HepG2 (cell line): ENCODE data around the gene PARVA. TPM values are rescaled to one million over a fixed set of nuclear protein-coding genes. Genes with fewer than 3 reads are reported as not detected.

ENCODE experiments used
- ATAC-seq: fragments of 200-7000 bp; cut with Tn5 transposase; 3 replicates; pipeline ENCODE4 v1.9.1; 2020; ENCODE audit warnings: mild to moderate bottlenecking, moderate library complexity
- BruUV-seq: library from RNA; stranded (reverse); fragments of 400-500 nt; replicated peaks from 2 replicates; lab custom pipeline; 2021; lab: Mats Ljungman, UMichigan
- CTCF ChIA-PET: fragments of 300-600 bp; formaldehyde crosslinking; extraction: SDS; loops from one replicate; lab custom pipeline; 2021; ENCODE audit warnings: low total read pairs, inconsistent platforms, low intra/inter-chr PET ratio; lab: Yijun Ruan, JAX
- POLR2A ChIA-PET: fragments of 350-600 bp; sonication (Branson Sonifier 250); formaldehyde crosslinking; loops from one replicate; lab custom pipeline; 2020; ENCODE audit warnings: antibody characterized with exemption, inconsistent platforms; lab: Yijun Ruan, JAX
- DNase-seq: peaks from one replicate; pipeline ENCODE4 v3.0.0-alpha.2; 2015; ENCODE audit warnings: low spot score
- FAIRE-seq: peaks from 3 replicates; lab custom pipeline; 2011; peaks lifted over from hg19 to GRCh38; lab: Jason Lieb, UNC
- H2AFZ ChIP-seq: one replicate; pipeline ENCODE4 v1.6.1; 2011; ENCODE audit warnings: low read length, inconsistent platforms
- H3K27ac ChIP-seq: fragments of 300-600 bp; 3 replicates; pipeline ENCODE4 v1.8.0; 2011; ENCODE audit warnings: mixed run types, mild to moderate bottlenecking, mixed read lengths, low read length, inconsistent platforms; ENCODE audit not compliant: insufficient read depth; ENCODE audit errors: extremely low read length
- H3K27me3 ChIP-seq, 2 experiments: fragments of 200-600 bp in 1 of 2; 2 replicates in 1 of 2; 3 replicates in 1 of 2; pipeline versions ENCODE4 v1.6.0 to v1.8.0; 2011; ENCODE audit warnings: low read length in 2 of 2, mild to moderate bottlenecking in 2 of 2, moderate library complexity in 2 of 2, inconsistent platforms in 1 of 2; ENCODE audit not compliant: insufficient read depth in 2 of 2, control insufficient read depth in 1 of 2
- H3K36me3 ChIP-seq, 2 experiments: fragments of 200-600 bp in 1 of 2; replicated peaks in 1 of 2; 2 replicates in 1 of 2; 3 replicates in 1 of 2; pipeline versions ENCODE4 v1.5.1 to v1.8.0; 2011; ENCODE audit warnings: low read length in 2 of 2, inconsistent platforms in 1 of 2; ENCODE audit not compliant: insufficient read depth in 2 of 2, control insufficient read depth in 1 of 2
- H3K4me1 ChIP-seq: 2 replicates; pipeline ENCODE4 v1.5.1; 2012; ENCODE audit warnings: low read length, inconsistent platforms; ENCODE audit not compliant: insufficient read depth
- H3K4me2 ChIP-seq: 2 replicates; pipeline ENCODE4 v1.6.0; 2011; ENCODE audit warnings: low read depth, low read length, inconsistent platforms
- H3K4me3 ChIP-seq, 3 experiments: fragments of 200-600 bp in 1 of 3; sonication (generic), shearing (Covaris generic) in 1 of 3; replicated peaks in 1 of 3; 2 replicates each; pipeline ENCODE4 v1.5.1; 2011 to 2016; ENCODE audit warnings: low read length in 3 of 3, inconsistent platforms in 2 of 3, low read depth in 2 of 3, mild to moderate bottlenecking in 2 of 3, control low read depth in 1 of 3, mixed read lengths in 1 of 3; ENCODE audit not compliant: insufficient read depth in 1 of 3
- H3K79me2 ChIP-seq: one replicate; pipeline ENCODE4 v1.6.1; 2011; ENCODE audit warnings: low read length, inconsistent platforms; ENCODE audit not compliant: insufficient read depth
- H3K9ac ChIP-seq: 2 replicates; pipeline ENCODE4 v1.6.0; 2011; ENCODE audit warnings: mild to moderate bottlenecking, low read depth, low read length, inconsistent platforms; ENCODE audit not compliant: insufficient read depth
- H3K9me3 ChIP-seq: 2 replicates; pipeline ENCODE4 v1.5.1; 2012; ENCODE audit warnings: mild to moderate bottlenecking, low read length
- H4K20me1 ChIP-seq: 2 replicates; pipeline ENCODE4 v1.6.0; 2011; ENCODE audit warnings: inconsistent platforms, mild to moderate bottlenecking, low read length, moderate library complexity; ENCODE audit not compliant: insufficient read depth
- DDIT3 ChIP-seq: sonication (generic); formaldehyde crosslinking; IDR thresholded peaks from 2 replicates; pipeline ENCODE4 v1.4.0; 2020; ENCODE audit warnings: mild to moderate bottlenecking, missing genetic modification reagents
- MAFF ChIP-seq: IDR thresholded peaks from 2 replicates; pipeline ENCODE4 v1.6.1; 2011; ENCODE audit warnings: low read depth, low read length, improper control_type of control experiment
- MAFK ChIP-seq, 2 experiments: IDR thresholded peaks in 1 of 2; conservative IDR thresholded peaks in 1 of 2; 2 replicates each; pipeline ENCODE4 v1.6.1; 2011; ENCODE audit warnings: improper control_type of control experiment in 2 of 2, low read length in 2 of 2
- RBAK ChIP-seq: sonication (generic); formaldehyde crosslinking; IDR thresholded peaks from 2 replicates; pipeline ENCODE4 v1.5.1; 2020; ENCODE audit warnings: mild to moderate bottlenecking, missing genetic modification reagents
- SOX13 ChIP-seq, 3 experiments: fragments of 450-650 bp in 1 of 3; sonication (generic) in 1 of 3; formaldehyde crosslinking in 1 of 3; IDR thresholded peaks in 2 of 3; conservative IDR thresholded peaks in 1 of 3; 2 replicates each; pipeline versions ENCODE4 v1.5.0 to v1.6.1; 2016 to 2020; ENCODE audit warnings: antibody characterized with exemption in 1 of 3, mild to moderate bottlenecking in 1 of 3, missing compliant biosample characterization in 1 of 3, missing genetic modification reagents in 1 of 3, moderate library complexity in 1 of 3
- ZBTB44 ChIP-seq: sonication (generic); formaldehyde crosslinking; IDR thresholded peaks from 2 replicates; pipeline ENCODE4 v1.4.0; 2020; ENCODE audit warnings: missing genetic modification reagents
- ZNF260 ChIP-seq: sonication (generic); formaldehyde crosslinking; IDR thresholded peaks from 2 replicates; pipeline ENCODE4 v1.4.0; 2020; ENCODE audit warnings: missing genetic modification reagents, low read depth, mild to moderate bottlenecking, borderline replicate concordance
- ZNF615 ChIP-seq: sonication (generic); formaldehyde crosslinking; IDR thresholded peaks from 2 replicates; pipeline ENCODE4 v1.5.0; 2020; ENCODE audit warnings: mild to moderate bottlenecking, missing genetic modification reagents, borderline replicate concordance
- ZNF7 ChIP-seq: IDR thresholded peaks from 2 replicates; pipeline ENCODE4 v1.6.1; 2016; ENCODE audit warnings: missing biosample characterization, missing genetic modification reagents
- ZNF776 ChIP-seq: sonication (generic); formaldehyde crosslinking; IDR thresholded peaks from 2 replicates; pipeline ENCODE4 v1.4.0; 2020; ENCODE audit warnings: mild to moderate bottlenecking, missing genetic modification reagents
- WGBS: methylation state at CpG from one replicate; pipeline ENCODE4 v1.1.6; 2017; ENCODE audit warnings: low lambda C conversion rate; 5-methylcytosine and 5-hydroxymethylcytosine counted together
- in situ Hi-C: cut with HindIII; loops from 2 replicates; pipeline ENCODE4 v1.10.0; 2017; ENCODE audit warnings: low pct_unique_long_range_greater_than_20kb; ENCODE audit not compliant: extremely low pct_ligation_motif_present
- intact Hi-C: fragments of 100-400 bp; cut with micrococcal nuclease; formaldehyde crosslinking; loops from one replicate; pipeline ENCODE4 v1.10.0; 2022; ENCODE audit not compliant: unreplicated experiment
- polyA plus RNA-seq, 8 experiments: library from polyadenylated mRNA; depleted of rRNA in 3 of 8; stranded (reverse) in 7 of 8; unstranded in 1 of 8; fragments of >200 nt; fragmentation: Illumina TruSeq in 4 of 8; extraction: Trizol in 4 of 8; gene quantifications; 2 replicates each; pipeline versions ENCODE4 v1.2.1 to v1.2.3, GENCODE V29; 2011 to 2016; ENCODE audit warnings: low read depth in 4 of 8, missing spikeins in 1 of 8, mixed read lengths in 1 of 8; ENCODE audit not compliant: insufficient read depth in 1 of 8
- total RNA-seq, 5 experiments: library from RNA; depleted of rRNA; stranded (reverse); fragments of >200 nt; fragmentation: Illumina TruSeq; extraction: Trizol; gene quantifications; 2 replicates each; pipeline ENCODE4 v1.2.3, GENCODE V29; 2016; ENCODE audit warnings: low read depth in 1 of 5
- TF ChIP-seq, protein P1 (sequence below): sonication (generic); formaldehyde crosslinking; IDR thresholded peaks from 2 replicates; pipeline ENCODE4 v1.5.0; 2020; ENCODE audit warnings: mild to moderate bottlenecking, missing genetic modification reagents

The PARVA gene
- total and polyA plus RNA-seq, 2 of the 13 experiments (the other 11 are each of a cell fraction or from before 2014, with no cell fraction given) = 5.9 to 9.1 TPM

DNA sequence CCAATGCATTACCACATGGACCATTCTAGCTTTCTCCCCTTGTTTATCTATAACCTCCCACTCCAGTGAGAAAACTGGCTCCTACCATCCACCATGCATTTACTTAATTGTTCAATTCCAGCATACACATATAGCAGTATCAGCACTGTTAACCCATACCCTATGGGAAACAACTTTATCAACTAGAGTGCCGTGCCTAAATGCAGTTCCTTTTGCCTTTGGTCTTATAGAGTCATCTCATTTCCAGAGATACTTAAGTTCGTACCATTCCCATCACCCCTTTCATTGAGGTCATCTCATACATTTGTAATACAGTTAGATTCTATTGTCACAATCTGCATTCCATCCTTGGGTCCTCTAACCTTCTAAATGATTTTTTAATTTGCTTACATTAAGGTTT is 86.9 kb downstream of the PARVA start:
- Histone ChIP-seq H3K79me2 (no peaks in the 10 kb centered on the region), H3K9me3 (no peaks in the 10 kb centered on the region), H3K36me3 (no peaks in the 10 kb centered on the region), H3K9ac (no peak overlapping the region), H4K20me1 (no peaks in the 10 kb centered on the region), H3K4me3 (no peak overlapping the region), H3K27me3 (no peaks in the 10 kb centered on the region), H3K4me1 (peaks cover 8% of the 10 kb centered on the region; the same call in 1 of the 2 replicates), H3K27ac (no peak overlapping the region), H3K4me2 (no peak overlapping the region), H2AFZ (no peak overlapping the region)
- BruUV-seq = no TSS peak
- TF ChIP-seq ZNF615 (CRISPR knock-in tag) = peak; percentile 98; the same call in 1 of the 2 replicates
- TF ChIP-seq, protein P1, sequence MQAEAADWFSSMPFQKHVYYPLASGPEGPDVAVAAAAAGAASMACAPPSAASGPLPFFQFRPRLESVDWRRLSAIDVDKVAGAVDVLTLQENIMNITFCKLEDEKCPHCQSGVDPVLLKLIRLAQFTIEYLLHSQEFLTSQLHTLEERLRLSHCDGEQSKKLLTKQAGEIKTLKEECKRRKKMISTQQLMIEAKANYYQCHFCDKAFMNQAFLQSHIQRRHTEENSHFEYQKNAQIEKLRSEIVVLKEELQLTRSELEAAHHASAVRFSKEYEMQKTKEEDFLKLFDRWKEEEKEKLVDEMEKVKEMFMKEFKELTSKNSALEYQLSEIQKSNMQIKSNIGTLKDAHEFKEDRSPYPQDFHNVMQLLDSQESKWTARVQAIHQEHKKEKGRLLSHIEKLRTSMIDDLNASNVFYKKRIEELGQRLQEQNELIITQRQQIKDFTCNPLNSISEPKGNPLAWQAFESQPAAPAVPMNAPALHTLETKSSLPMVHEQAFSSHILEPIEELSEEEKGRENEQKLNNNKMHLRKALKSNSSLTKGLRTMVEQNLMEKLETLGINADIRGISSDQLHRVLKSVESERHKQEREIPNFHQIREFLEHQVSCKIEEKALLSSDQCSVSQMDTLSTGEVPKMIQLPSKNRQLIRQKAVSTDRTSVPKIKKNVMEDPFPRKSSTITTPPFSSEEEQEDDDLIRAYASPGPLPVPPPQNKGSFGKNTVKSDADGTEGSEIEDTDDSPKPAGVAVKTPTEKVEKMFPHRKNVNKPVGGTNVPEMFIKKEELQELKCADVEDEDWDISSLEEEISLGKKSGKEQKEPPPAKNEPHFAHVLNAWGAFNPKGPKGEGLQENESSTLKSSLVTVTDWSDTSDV (CRISPR knock-in tag) = no peak
- intact Hi-C loops = no loop called here
- POLR2A ChIA-PET = no interaction called here
- in situ Hi-C loops = no loop called here
- ATAC-seq (no peak), DNase-seq (no peak), FAIRE-seq (no peak)
- CTCF ChIA-PET = no interaction called here
- 80% methylated on average over 2 of the region's 2 CpGs for WGBS

- intact Hi-C loops (no loop called here), in situ Hi-C loops (no loop called here)
- Histone ChIP-seq H3K36me3 (no peaks in the 10 kb centered on the region), H3K4me1 (peaks cover 6% of the 10 kb centered on the region; the same call in 1 of the 2 replicates), H3K4me3 (no peak overlapping the region), H3K4me2 (no peak overlapping the region), H3K27me3 (no peaks in the 10 kb centered on the region), H4K20me1 (no peaks in the 10 kb centered on the region), H3K9me3 (no peaks in the 10 kb centered on the region), H3K79me2 (no peaks in the 10 kb centered on the region), H3K27ac (no peak overlapping the region), H3K9ac (no peak overlapping the region), H2AFZ (no peak overlapping the region)
- no TSS peak for BruUV-seq
- no peak for FAIRE-seq
- TF ChIP-seq SOX13 (IDR thresholded peaks at IDR 0.05) = no peak
- TF ChIP-seq SOX13 (CRISPR knock-in tag; conservative IDR thresholded peaks at IDR 0.05 in 1 of 2, IDR thresholded peaks at IDR 0.05 in 1 of 2) = no peak
- TF ChIP-seq MAFK (conservative IDR thresholded peaks at IDR 0.05 in 1 of 2, IDR thresholded peaks at IDR 0.05 in 1 of 2; ENCODE audit: low read length in 2 of 2) = peak; percentile 54 to 77
- TF ChIP-seq DDIT3 (CRISPR knock-in tag) = no peak
- no peak for TF ChIP-seq RBAK
- TF ChIP-seq MAFF = peak; percentile 51; the same call in 1 of the 2 replicates
- TF ChIP-seq ZBTB44 (CRISPR knock-in tag) = no peak
- TF ChIP-seq ZNF7 (CRISPR knock-in tag) = no peak
- no peak for TF ChIP-seq ZNF776 (CRISPR knock-in tag)
- TF ChIP-seq ZNF260 (CRISPR knock-in tag) = no peak
- ATAC-seq = no peak
- WGBS = 98% methylated on average over 2 of the region's 2 CpGs
- POLR2A ChIA-PET = no interaction called here
- CTCF ChIA-PET = no interaction called here
- no peak for DNase-seq
These were observed 88.0 kb downstream of the PARVA start for GRCh38 chr11:12465332-12465731.
